Measurements from ENCODE around the gene HS6ST2.

The HS6ST2 gene

GRCh38 chrX:132968296-132968949, 10.0 kb upstream of the HS6ST2 start:
- H3K9me3 ChIP-seq (ENCODE audit: control insufficient read depth, low read length), result no peaks in the 10 kb centered on the region
- H3K4me3 ChIP-seq (ENCODE audit: insufficient read depth, low read depth, low read length, poor library complexity, severe bottlenecking), result no peak overlapping the region
- H3K4me1 ChIP-seq (ENCODE audit: control insufficient read depth, insufficient read depth, low read length, poor library complexity, severe bottlenecking), result no peaks in the 10 kb centered on the region
- no peaks in the 10 kb centered on the region for H3K27me3 ChIP-seq (replicated peaks; ENCODE audit: control insufficient read depth, insufficient read depth, low read length, poor library complexity, severe bottlenecking)
- H3K36me3 ChIP-seq (ENCODE audit: control insufficient read depth, insufficient read depth, low read length), result no peaks in the 10 kb centered on the region
- DNase-seq, result no peak
- H3K27ac ChIP-seq (ENCODE audit: insufficient read depth, low read length, poor library complexity, severe bottlenecking), result no peak overlapping the region

- no peaks in the 10 kb centered on the region for H3K27me3 ChIP-seq (replicated peaks; ENCODE audit: control insufficient read depth, insufficient read depth, low read length, poor library complexity, severe bottlenecking)
- DNase-seq, result no peak
- no peaks in the 10 kb centered on the region for H3K4me1 ChIP-seq (ENCODE audit: control insufficient read depth, insufficient read depth, low read length, poor library complexity, severe bottlenecking)
- H3K36me3 ChIP-seq (ENCODE audit: control insufficient read depth, insufficient read depth, low read length), result no peaks in the 10 kb centered on the region
- no peaks in the 10 kb centered on the region for H3K9me3 ChIP-seq (ENCODE audit: control insufficient read depth, low read length)
- no peak overlapping the region for H3K4me3 ChIP-seq (ENCODE audit: insufficient read depth, low read depth, low read length, poor library complexity, severe bottlenecking)
- no peak overlapping the region for H3K27ac ChIP-seq (ENCODE audit: insufficient read depth, low read length, poor library complexity, severe bottlenecking)
Observed at GRCh38 chrX:132967049-132967448, 8.6 kb upstream of the HS6ST2 start.

GRCh38 chrX:132965461-132965860, 7.0 kb upstream of the HS6ST2 start:
- Histone ChIP-seq H3K36me3 (ENCODE audit: control insufficient read depth, insufficient read depth, low read length) (no peaks in the 10 kb centered on the region), H3K27ac (ENCODE audit: insufficient read depth, low read length, poor library complexity, severe bottlenecking) (no peak overlapping the region), H3K9me3 (ENCODE audit: control insufficient read depth, low read length) (no peaks in the 10 kb centered on the region), H3K27me3 (replicated peaks; ENCODE audit: control insufficient read depth, insufficient read depth, low read length, poor library complexity, severe bottlenecking) (no peaks in the 10 kb centered on the region), H3K4me1 (ENCODE audit: control insufficient read depth, insufficient read depth, low read length, poor library complexity, severe bottlenecking) (no peaks in the 10 kb centered on the region), H3K4me3 (ENCODE audit: insufficient read depth, low read depth, low read length, poor library complexity, severe bottlenecking) (no peak overlapping the region)
- no peak for DNase-seq

GRCh38 chrX:132961511-132961910, 3.1 kb upstream of the HS6ST2 start:
- H3K4me1 ChIP-seq (ENCODE audit: control insufficient read depth, insufficient read depth, low read length, poor library complexity, severe bottlenecking), result no peaks in the 10 kb centered on the region
- no peak for DNase-seq
- H3K27me3 ChIP-seq (replicated peaks; ENCODE audit: control insufficient read depth, insufficient read depth, low read length, poor library complexity, severe bottlenecking), result no peaks in the 10 kb centered on the region
- no peak overlapping the region for H3K4me3 ChIP-seq (ENCODE audit: insufficient read depth, low read depth, low read length, poor library complexity, severe bottlenecking)
- H3K36me3 ChIP-seq (ENCODE audit: control insufficient read depth, insufficient read depth, low read length), result no peaks in the 10 kb centered on the region
- H3K9me3 ChIP-seq (ENCODE audit: control insufficient read depth, low read length), result no peaks in the 10 kb centered on the region
- H3K27ac ChIP-seq (ENCODE audit: insufficient read depth, low read length, poor library complexity, severe bottlenecking), result no peak overlapping the region

DNA sequence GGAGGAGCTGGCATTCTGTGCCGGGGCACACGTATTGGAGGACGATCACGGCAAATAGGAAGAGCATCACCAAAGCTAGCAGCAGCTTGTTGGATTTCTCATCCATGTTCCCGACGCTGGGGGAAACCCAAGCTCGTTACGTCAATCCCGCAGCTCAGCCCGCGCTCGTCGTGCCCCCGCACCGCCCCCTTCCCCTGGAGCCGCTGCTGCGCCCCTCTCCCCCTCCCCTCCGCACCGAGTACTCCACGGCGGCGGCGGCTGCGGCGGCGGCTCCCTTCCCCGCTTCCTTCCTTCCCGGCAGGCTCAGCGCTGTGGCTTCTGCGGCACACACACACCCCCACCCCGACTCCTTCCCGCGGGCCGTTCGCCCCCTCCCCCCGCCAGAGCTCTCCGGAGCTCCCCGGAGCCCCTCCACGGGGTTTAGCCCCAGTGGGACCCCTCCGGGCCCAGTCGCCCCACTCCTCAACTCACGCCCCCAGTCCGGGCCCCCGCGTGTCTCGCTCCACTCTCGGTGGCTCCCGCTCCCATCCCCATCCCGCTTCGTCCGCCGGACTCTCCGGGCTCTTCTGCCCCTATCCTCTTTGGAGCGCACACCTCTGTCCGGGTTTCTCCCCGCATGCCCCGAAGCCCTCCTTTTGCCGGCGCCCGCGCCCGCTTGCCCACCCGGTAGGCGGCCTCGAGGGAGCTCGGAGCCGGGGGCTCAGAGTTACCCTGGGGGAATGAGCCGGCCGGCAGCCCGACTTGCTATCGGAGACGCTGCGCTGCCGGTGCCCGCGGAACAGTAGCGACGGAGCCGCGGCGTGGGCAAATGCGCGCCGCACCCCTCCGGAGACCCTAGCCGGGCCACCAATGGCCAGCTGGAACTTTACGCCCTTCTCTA, 978 bp downstream of the HS6ST2 start:
- no peaks in the 10 kb centered on the region for H3K27me3 ChIP-seq (replicated peaks; ENCODE audit: control insufficient read depth, insufficient read depth, low read length, poor library complexity, severe bottlenecking)
- peak overlapping the region; percentile 32 for H3K4me3 ChIP-seq (ENCODE audit: insufficient read depth, low read depth, low read length, poor library complexity, severe bottlenecking)

GRCh38 chrX:132956421-132957210, 1.8 kb downstream of the HS6ST2 start:
- H3K36me3 ChIP-seq (ENCODE audit: control insufficient read depth, insufficient read depth, low read length), result no peaks in the 10 kb centered on the region
- DNase-seq, result no peak
- no peaks in the 10 kb centered on the region for H3K4me1 ChIP-seq (ENCODE audit: control insufficient read depth, insufficient read depth, low read length, poor library complexity, severe bottlenecking)
- H3K9me3 ChIP-seq (ENCODE audit: control insufficient read depth, low read length), result no peaks in the 10 kb centered on the region
- no peaks in the 10 kb centered on the region for H3K27me3 ChIP-seq (replicated peaks; ENCODE audit: control insufficient read depth, insufficient read depth, low read length, poor library complexity, severe bottlenecking)
- no peak overlapping the region for H3K4me3 ChIP-seq (ENCODE audit: insufficient read depth, low read depth, low read length, poor library complexity, severe bottlenecking)
- H3K27ac ChIP-seq (ENCODE audit: insufficient read depth, low read length, poor library complexity, severe bottlenecking), result no peak overlapping the region

More for the DNA sequence above, 978 bp downstream of the HS6ST2 start:
- Histone ChIP-seq H3K4me1 (ENCODE audit: control insufficient read depth, insufficient read depth, low read length, poor library complexity, severe bottlenecking) (no peaks in the 10 kb centered on the region), H3K9me3 (ENCODE audit: control insufficient read depth, low read length) (no peaks in the 10 kb centered on the region), H3K36me3 (ENCODE audit: control insufficient read depth, insufficient read depth, low read length) (no peaks in the 10 kb centered on the region), H3K27ac (ENCODE audit: insufficient read depth, low read length, poor library complexity, severe bottlenecking) (no peak overlapping the region)
- no peak for DNase-seq

DNA sequence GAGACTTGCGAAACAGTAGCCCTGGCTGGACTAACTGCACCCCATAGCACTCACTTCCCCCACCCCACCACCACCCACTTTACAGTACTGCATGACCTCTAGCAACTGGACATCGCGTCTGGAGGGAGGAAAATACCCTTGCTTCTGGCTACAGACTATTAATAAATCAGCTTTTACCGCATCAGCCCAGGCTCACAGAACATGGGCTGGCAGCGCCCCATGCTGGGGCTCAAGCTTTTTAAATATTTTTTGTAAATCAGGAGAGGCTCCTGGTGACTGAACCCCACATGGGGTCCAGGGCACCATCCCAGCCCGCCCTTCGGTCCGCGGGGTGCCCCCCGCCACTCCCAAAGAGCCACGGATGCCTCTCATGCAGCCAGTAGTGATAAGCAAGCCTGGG, 2.7 kb downstream of the HS6ST2 start:
- no peak for DNase-seq
- H3K4me3 ChIP-seq (ENCODE audit: insufficient read depth, low read depth, low read length, poor library complexity, severe bottlenecking), result no peak overlapping the region
- no peaks in the 10 kb centered on the region for H3K27me3 ChIP-seq (replicated peaks; ENCODE audit: control insufficient read depth, insufficient read depth, low read length, poor library complexity, severe bottlenecking)

DNA sequence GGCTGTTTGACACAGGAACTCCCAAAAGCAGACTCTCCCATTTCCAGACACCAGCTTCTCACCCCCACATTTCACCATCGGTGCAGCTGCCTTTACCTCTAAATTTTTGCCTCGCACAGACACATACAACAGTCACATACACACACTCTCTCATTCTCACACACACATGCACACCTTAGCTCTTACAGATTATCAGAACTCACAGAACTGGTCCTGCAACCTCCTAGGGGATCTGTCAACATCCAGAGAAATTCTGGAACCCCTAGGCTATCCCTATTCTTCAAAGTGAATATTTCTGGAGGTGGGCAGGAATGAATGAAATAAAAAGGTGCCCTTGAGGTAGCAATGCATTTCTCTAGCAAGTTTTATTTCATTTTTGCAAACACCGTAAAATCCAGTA, 4.1 kb downstream of the HS6ST2 start:
- H3K27me3 ChIP-seq (replicated peaks; ENCODE audit: control insufficient read depth, insufficient read depth, low read length, poor library complexity, severe bottlenecking), result no peaks in the 10 kb centered on the region
- no peaks in the 10 kb centered on the region for H3K36me3 ChIP-seq (ENCODE audit: control insufficient read depth, insufficient read depth, low read length)
- H3K9me3 ChIP-seq (ENCODE audit: control insufficient read depth, low read length), result no peaks in the 10 kb centered on the region
- H3K4me3 ChIP-seq (ENCODE audit: insufficient read depth, low read depth, low read length, poor library complexity, severe bottlenecking), result no peak overlapping the region
- no peaks in the 10 kb centered on the region for H3K4me1 ChIP-seq (ENCODE audit: control insufficient read depth, insufficient read depth, low read length, poor library complexity, severe bottlenecking)
- DNase-seq, result no peak
- no peak overlapping the region for H3K27ac ChIP-seq (ENCODE audit: insufficient read depth, low read length, poor library complexity, severe bottlenecking)

More for the DNA sequence above, 2.7 kb downstream of the HS6ST2 start:
- no peaks in the 10 kb centered on the region for H3K36me3 ChIP-seq (ENCODE audit: control insufficient read depth, insufficient read depth, low read length)
- no peaks in the 10 kb centered on the region for H3K9me3 ChIP-seq (ENCODE audit: control insufficient read depth, low read length)
- no peak overlapping the region for H3K27ac ChIP-seq (ENCODE audit: insufficient read depth, low read length, poor library complexity, severe bottlenecking)
- no peaks in the 10 kb centered on the region for H3K4me1 ChIP-seq (ENCODE audit: control insufficient read depth, insufficient read depth, low read length, poor library complexity, severe bottlenecking)

DNA sequence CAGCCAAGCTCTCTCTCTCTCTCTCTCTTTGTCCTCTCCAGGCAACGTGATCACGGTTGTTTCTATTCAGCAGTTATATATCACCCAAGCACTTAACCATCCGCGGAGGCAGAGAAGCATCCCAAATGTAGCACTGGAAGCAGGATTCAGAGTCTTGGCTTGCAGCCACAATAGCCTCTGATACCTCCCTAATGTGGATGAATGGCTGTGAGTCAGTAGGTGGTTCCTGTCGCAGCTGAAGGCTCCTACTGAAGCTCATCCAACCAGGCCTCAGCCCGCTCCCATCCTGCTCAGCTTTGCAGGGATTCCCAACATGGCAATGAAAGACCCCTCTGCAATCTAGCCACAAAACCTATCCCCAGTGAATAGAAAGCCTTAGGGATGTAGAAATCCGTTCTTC, 5.1 kb downstream of the HS6ST2 start:
- Histone ChIP-seq H3K9me3 (ENCODE audit: control insufficient read depth, low read length) (no peaks in the 10 kb centered on the region), H3K27me3 (replicated peaks; ENCODE audit: control insufficient read depth, insufficient read depth, low read length, poor library complexity, severe bottlenecking) (no peaks in the 10 kb centered on the region)
- DNase-seq, result no peak

More for the DNA sequence above, 5.1 kb downstream of the HS6ST2 start:
- no peak overlapping the region for H3K27ac ChIP-seq (ENCODE audit: insufficient read depth, low read length, poor library complexity, severe bottlenecking)
- H3K4me1 ChIP-seq (ENCODE audit: control insufficient read depth, insufficient read depth, low read length, poor library complexity, severe bottlenecking), result no peaks in the 10 kb centered on the region
- no peaks in the 10 kb centered on the region for H3K36me3 ChIP-seq (ENCODE audit: control insufficient read depth, insufficient read depth, low read length)
- no peak overlapping the region for H3K4me3 ChIP-seq (ENCODE audit: insufficient read depth, low read depth, low read length, poor library complexity, severe bottlenecking)

Data from effector memory CD4-positive, alpha-beta T cell (primary cell).